ENCODE measurements around the gene GSE1.

GSE1 gene

DNA sequence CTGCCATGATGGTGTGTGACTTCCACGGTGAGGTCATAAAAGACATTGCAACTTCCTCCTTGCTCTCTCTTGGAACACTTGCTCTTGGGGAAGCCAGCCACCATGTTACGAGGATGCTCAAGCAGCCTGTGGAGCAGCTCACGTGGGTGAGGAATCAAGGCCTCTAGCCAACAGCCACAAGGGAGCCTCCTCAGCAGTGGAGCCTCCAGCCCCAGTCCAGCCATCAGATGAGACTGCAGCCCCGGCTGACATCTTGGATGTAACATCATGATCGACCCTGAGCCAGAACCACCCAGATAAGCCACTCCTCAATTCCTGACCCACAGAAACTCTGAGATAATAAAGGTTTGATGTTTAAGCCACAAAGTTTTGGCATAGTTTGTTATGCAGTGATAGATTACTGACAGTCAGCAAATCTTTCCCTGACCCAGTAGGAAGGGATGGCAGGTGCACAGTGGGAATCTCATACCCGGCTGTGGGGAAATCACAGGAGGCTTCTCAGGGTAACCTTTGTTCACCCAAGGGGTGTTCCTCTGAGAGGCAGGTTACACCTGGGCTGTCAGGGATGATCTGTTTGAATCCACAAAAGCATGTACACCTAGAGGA is 99.0 kb downstream of the GSE1 start:
- TF ChIP-seq, protein P1, sequence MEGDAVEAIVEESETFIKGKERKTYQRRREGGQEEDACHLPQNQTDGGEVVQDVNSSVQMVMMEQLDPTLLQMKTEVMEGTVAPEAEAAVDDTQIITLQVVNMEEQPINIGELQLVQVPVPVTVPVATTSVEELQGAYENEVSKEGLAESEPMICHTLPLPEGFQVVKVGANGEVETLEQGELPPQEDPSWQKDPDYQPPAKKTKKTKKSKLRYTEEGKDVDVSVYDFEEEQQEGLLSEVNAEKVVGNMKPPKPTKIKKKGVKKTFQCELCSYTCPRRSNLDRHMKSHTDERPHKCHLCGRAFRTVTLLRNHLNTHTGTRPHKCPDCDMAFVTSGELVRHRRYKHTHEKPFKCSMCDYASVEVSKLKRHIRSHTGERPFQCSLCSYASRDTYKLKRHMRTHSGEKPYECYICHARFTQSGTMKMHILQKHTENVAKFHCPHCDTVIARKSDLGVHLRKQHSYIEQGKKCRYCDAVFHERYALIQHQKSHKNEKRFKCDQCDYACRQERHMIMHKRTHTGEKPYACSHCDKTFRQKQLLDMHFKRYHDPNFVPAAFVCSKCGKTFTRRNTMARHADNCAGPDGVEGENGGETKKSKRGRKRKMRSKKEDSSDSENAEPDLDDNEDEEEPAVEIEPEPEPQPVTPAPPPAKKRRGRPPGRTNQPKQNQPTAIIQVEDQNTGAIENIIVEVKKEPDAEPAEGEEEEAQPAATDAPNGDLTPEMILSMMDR (IDR thresholded peaks at IDR 0.05), result no peak
- Histone ChIP-seq H3K4me1 (no peaks in the 10 kb centered on the region), H3K4me3 (no peak overlapping the region), H3K27ac (no peak overlapping the region), H3K27me3 (peaks cover 0 to 64% of the 10 kb centered on the region in 2 donors), H3K36me3 (no peaks in the 10 kb centered on the region), H3K9me3 (peaks cover 0 to 8% (median 4%) of the 10 kb centered on the region in 3 donors)
- DNase-seq, result no peak
- intact Hi-C loops (cut with DNase I; ENCODE audit: low total_unique reads), result no loop called here

DNA sequence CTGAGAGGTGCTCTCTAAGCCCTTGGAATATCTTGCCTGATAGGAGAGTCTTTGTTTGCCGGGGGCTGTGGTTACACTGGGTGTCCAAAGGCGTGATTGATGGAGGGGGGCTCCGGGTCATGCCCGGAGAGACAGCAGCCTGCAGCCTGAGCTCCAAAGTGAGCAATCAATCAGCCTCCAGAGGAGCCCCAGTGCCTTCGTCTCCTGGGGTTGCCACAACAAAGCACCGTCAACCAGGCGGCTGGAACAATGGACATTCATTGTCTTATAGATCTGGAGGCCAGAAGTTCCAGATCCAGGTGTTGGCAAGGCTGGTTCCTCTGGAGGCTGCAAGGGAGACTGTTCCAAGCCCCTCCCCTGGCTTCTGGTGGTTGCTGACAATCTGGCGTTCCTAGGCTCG is 99.7 kb downstream of the GSE1 start:
- DNase-seq, result no peak
- TF ChIP-seq, protein P1 (IDR thresholded peaks at IDR 0.05), result no peak
- Histone ChIP-seq H3K4me1 (peaks cover 0 to 6% (median 0%) of the 10 kb centered on the region in 4 donors), H3K36me3 (no peaks in the 10 kb centered on the region), H3K9me3 (peaks cover 0 to 8% (median 4%) of the 10 kb centered on the region in 3 donors), H3K27ac (no peak overlapping the region), H3K4me3 (no peak overlapping the region), H3K27me3 (peaks cover 0 to 68% of the 10 kb centered on the region in 2 donors)
- intact Hi-C loops (cut with DNase I; ENCODE audit: low total_unique reads), result no loop called here

DNA sequence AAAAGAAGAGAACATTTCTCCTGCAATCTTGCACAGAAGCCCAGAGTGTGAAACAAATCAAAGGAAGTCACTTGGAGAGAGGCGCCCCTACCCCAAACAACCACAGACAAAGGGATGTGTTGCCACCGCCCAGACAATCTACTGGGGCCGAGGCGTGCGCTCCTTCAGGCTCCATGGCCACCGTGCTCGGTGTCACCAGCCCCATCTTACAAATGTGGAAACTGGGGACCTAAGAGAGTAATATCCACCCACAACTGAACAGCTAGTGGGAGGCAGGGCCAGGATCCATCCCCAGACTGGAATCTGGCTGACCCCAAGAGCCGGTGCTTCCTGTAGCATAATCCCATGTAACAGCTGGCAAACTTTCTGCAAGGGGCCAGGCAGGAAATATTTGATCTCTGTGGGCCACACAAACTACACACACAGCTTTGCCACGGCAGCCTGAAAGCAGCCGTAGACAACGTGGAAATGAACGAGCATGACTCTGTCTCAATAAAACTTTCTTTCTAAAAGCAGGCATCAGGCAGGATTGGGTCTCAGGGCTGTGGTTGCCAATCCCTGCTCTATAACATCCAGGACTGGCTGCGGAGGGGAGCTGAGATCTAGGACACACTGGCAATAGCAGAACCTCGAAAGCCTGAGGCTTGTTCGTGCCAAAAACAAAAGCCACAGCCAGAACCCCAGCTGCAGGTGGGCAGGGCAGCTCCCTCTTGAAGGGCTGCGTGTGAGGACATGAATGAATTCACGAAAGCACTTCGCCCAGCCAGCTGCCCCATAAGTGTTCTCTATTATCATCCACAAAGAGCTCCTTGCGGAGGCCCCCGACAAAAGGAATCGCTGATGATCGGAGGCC is 102.3 kb downstream of the GSE1 start:
- no peak for DNase-seq
- no peak overlapping the region for H3K27ac ChIP-seq
- peaks cover 0 to 13% (median 0%) of the 10 kb centered on the region in 4 donors for H3K4me1 ChIP-seq

DNA sequence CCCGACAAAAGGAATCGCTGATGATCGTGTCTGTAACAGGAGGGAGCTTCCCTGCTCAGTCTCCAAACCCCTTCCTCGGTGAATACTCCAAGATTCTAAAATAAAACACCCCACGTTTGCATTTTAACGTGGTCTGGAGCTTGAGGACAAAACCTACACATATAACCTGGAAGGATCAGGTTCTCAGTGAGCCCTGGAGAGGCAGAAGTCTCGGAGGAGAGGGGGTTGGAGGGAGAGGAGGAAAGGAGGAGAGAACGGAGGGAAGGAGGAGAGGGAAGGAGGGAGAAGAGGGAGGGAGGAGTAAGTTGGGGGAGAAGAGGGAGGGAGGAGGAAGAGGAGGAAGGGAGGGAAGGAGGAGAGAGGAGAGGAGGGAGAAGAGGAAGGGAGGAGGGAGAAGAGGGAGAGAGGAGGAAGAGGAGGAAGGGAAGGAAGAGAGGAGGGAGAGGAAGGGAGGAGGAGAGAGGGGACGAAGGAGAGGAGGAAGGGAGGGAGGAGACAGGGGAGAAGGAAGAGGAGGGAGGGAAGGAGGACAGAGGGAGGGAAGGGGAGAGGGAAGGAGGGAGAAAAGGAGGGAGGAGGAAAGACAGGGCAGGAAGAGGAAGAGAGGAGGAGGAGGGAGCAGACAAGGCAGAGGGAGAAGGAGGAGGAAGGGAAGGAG is 103.0 kb downstream of the GSE1 start:
- Histone ChIP-seq H3K9me3 (peaks cover 0 to 8% (median 4%) of the 10 kb centered on the region in 3 donors), H3K4me3 (no peak overlapping the region), H3K27ac (no peak overlapping the region), H3K27me3 (peaks cover 0 to 68% of the 10 kb centered on the region in 2 donors), H3K4me1 (peaks cover 0 to 13% (median 0%) of the 10 kb centered on the region in 4 donors), H3K36me3 (no peaks in the 10 kb centered on the region)
- DNase-seq, result no peak
- TF ChIP-seq, protein P1 (IDR thresholded peaks at IDR 0.05), result no peak
- intact Hi-C loops (cut with DNase I; ENCODE audit: low total_unique reads), result loop anchor here (5.0 kb wide), 1 partner anchor 444 kb away; no protein-coding TSS in a partner anchor

More for the DNA sequence above, 102.3 kb downstream of the GSE1 start:
- Histone ChIP-seq H3K4me3 (no peak overlapping the region), H3K36me3 (no peaks in the 10 kb centered on the region), H3K27me3 (peaks cover 0 to 70% of the 10 kb centered on the region in 2 donors), H3K9me3 (peaks cover 0 to 8% (median 4%) of the 10 kb centered on the region in 3 donors)
- TF ChIP-seq, protein P1 (IDR thresholded peaks at IDR 0.05), result no peak
- intact Hi-C loops (cut with DNase I; ENCODE audit: low total_unique reads), result loop anchor here (5.0 kb wide), 1 partner anchor 443 kb away; no protein-coding TSS in a partner anchor

DNA sequence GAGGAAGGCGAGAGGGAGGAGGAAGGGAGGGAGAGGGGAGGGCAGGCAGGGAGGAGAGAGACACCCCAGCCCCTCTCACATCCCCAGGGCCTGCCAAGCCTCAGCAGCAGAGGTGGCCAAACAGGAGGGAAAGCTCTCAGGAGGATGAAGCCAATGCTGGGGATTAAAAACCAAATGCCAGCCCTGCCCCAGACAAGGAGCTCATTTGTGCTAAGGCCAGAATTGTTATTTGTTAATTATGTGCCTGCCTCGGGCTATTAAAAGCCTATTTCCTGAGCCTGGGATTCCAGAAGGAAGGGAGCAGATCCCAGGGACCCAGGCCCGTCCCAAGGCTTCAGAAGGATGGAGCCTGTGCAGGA is 103.5 kb downstream of the GSE1 start:
- H3K4me3 ChIP-seq, result no peak overlapping the region
- no peaks in the 10 kb centered on the region for H3K36me3 ChIP-seq
- peaks cover 0 to 8% (median 4%) of the 10 kb centered on the region in 3 donors for H3K9me3 ChIP-seq
- DNase-seq, result no peak
- peaks cover 0 to 13% (median 0%) of the 10 kb centered on the region in 4 donors for H3K4me1 ChIP-seq
- H3K27me3 ChIP-seq, result peaks cover 0 to 68% of the 10 kb centered on the region in 2 donors
- H3K27ac ChIP-seq, result no peak overlapping the region
- TF ChIP-seq, protein P1 (IDR thresholded peaks at IDR 0.05), result no peak
- intact Hi-C loops (cut with DNase I; ENCODE audit: low total_unique reads), result loop anchor here (5.0 kb wide), 1 partner anchor 444 kb away; no protein-coding TSS in a partner anchor
